Measurements from ENCODE around the gene PHLDA3.

GRCh38 chr1:201457508-201457960, 11.5 kb downstream of the PHLDA3 start:
- TF ChIP-seq CTCF (IDR thresholded peaks at IDR 0.05; ENCODE audit: low read depth, low read length, poor library complexity, severe bottlenecking): no peak
- TF ChIP-seq EZH2phosphoT487 (IDR thresholded peaks at IDR 0.05; ENCODE audit: borderline replicate concordance, low read length): no peak

Measured in DOHH2 (cell line).